Lung (tissue), 12 donors: ENCODE data around the gene TNC. TPM values are rescaled to one million over a fixed set of nuclear protein-coding genes. Genes with fewer than 3 reads are reported as not detected.
A peak's percentile ranks its signal among the peaks of the same experiment; 100 is the strongest.

ENCODE experiments used
- ATAC-seq: fragments of 200-7000 bp; cut with Tn5 transposase; one replicate; pipeline ENCODE4 v1.9.1; 2020; ENCODE audit warnings: moderate number of reproducible peaks; ENCODE audit not compliant: insufficient read depth, low FRiP score
- DNase-seq, 3 donors: peaks; one replicate each; pipeline ENCODE4 v3.0.0-alpha.2; 2013 to 2017
- H3K27ac ChIP-seq, 2 donors: one replicate each; pipeline ENCODE4 v1.5.1; 2013; ENCODE audit warnings: mild to moderate bottlenecking in 2 of 2, moderate library complexity in 2 of 2, control low read depth in 1 of 2, inconsistent platforms in 1 of 2, low read depth in 1 of 2, low read length in 1 of 2
- H3K27me3 ChIP-seq, 3 donors: one replicate each; pipeline ENCODE4 v1.5.1; 2013; ENCODE audit warnings: low read length in 2 of 3; ENCODE audit not compliant: control insufficient read depth in 3 of 3, insufficient read depth in 3 of 3
- H3K36me3 ChIP-seq, 4 donors: one replicate each; pipeline ENCODE4 v1.5.1; 2013; ENCODE audit warnings: low read length in 4 of 4, mild to moderate bottlenecking in 1 of 4, moderate library complexity in 1 of 4; ENCODE audit not compliant: control insufficient read depth in 4 of 4, insufficient read depth in 4 of 4
- H3K4me1 ChIP-seq, 5 donors: one replicate each; pipeline ENCODE4 v1.5.1; 2013; ENCODE audit warnings: low read length in 5 of 5, mild to moderate bottlenecking in 2 of 5, moderate library complexity in 1 of 5; ENCODE audit not compliant: control insufficient read depth in 5 of 5, insufficient read depth in 5 of 5
- H3K4me3 ChIP-seq: one replicate; pipeline ENCODE4 v1.5.1; 2013; ENCODE audit warnings: mild to moderate bottlenecking, control low read depth, moderate library complexity
- H3K9ac ChIP-seq, 2 donors: one replicate each; pipeline ENCODE4 v1.5.1; 2013; ENCODE audit warnings: low read length in 2 of 2, control low read depth in 1 of 2; ENCODE audit not compliant: insufficient read depth in 1 of 2
- H3K9me3 ChIP-seq, 4 donors: one replicate each; pipeline ENCODE4 v1.5.1; 2013; ENCODE audit warnings: low read length in 3 of 4, mild to moderate bottlenecking in 1 of 4, moderate library complexity in 1 of 4; ENCODE audit not compliant: control insufficient read depth in 4 of 4, insufficient read depth in 3 of 4
- WGBS, 2 donors: extraction: QIAGEN DNeasy Blood & Tissue Kit; methylation state at CpG; one replicate each; pipeline ENCODE4 v1.1.7; 2013; 5-methylcytosine and 5-hydroxymethylcytosine counted together
- polyA plus RNA-seq, 2 donors: library from polyadenylated mRNA; stranded (reverse); fragments of 200-250 nt; gene quantifications; one replicate each; pipeline ENCODE4 v1.2.1, GENCODE V29; 2013
- total RNA-seq, 2 donors: library from RNA; depleted of rRNA in 1 of 2; stranded (reverse); fragments of >200 nt in 1 of 2; gene quantifications; one replicate each; pipeline ENCODE4 v1.2.1, GENCODE V29; 2014 to 2021
- TF ChIP-seq, protein P1 (sequence below): IDR thresholded peaks from 2 replicates; pipeline ENCODE4 v1.5.1; 2012; ENCODE audit warnings: mild to moderate bottlenecking; ENCODE audit errors: control extremely low read depth, extremely low read depth
- donor health status: control.
- donor health status: control.
- donor health status: Bipolar disorder and iron deficiency.
- donor health status: healthy.
- donor health status: DM: yes; HTN: yes; CAD: no.

The TNC gene
- total and polyA plus RNA-seq, 4 donors, result 3.9 to 242 (median 80.5) TPM

DNA sequence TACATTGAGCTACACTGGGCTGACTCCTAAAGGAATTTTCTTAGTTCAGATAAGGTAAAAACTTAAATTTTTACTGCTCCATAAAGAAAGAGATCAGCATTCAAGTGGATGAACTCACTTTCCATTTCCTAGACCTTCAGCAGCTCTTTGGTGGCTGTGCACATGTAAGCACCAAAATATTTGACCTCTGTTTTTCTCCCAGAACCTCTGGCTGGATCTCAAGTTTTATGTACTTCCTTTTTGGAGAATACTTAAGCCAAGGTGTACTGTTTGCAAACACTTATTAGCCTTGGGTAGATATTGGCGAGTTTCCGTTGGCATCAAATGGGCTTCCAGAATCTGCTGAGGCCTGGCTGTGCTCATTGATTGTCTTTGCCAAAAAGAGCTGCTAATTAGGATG, 10.3 kb downstream of the TNC start:
- 58 to 76% methylated on average over 2 of the region's 2 CpGs for WGBS, 2 donors
- peaks cover 0 to 10% (median 0%) of the 10 kb centered on the region in 5 donors for H3K4me1 ChIP-seq

DNA sequence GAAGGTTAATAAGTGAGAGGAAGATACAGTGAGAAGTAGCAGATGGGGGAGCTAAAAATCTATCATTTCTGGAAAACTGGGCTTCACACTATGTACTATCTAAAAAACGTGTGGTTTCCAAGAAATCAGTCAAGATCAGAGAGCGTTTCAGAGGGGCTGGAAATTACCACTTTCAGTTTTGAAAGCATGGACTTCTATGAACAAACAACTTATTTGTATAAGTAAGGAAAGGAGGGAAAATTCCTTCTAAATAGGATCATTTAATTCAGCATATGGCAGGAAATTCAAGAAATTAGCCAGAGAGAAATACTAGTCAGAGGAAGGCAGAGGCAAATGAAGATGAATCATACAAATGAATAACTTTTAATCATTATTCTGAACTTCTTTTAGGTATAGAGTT, 11.3 kb downstream of the TNC start:
- peaks cover 0 to 4% (median 0%) of the 10 kb centered on the region in 4 donors for H3K9me3 ChIP-seq
- no peak overlapping the region for H3K9ac ChIP-seq
- DNase-seq (peak in 2 of 3 donors; percentile 29 to 57), ATAC-seq (no peak)
- TF ChIP-seq, protein P1, sequence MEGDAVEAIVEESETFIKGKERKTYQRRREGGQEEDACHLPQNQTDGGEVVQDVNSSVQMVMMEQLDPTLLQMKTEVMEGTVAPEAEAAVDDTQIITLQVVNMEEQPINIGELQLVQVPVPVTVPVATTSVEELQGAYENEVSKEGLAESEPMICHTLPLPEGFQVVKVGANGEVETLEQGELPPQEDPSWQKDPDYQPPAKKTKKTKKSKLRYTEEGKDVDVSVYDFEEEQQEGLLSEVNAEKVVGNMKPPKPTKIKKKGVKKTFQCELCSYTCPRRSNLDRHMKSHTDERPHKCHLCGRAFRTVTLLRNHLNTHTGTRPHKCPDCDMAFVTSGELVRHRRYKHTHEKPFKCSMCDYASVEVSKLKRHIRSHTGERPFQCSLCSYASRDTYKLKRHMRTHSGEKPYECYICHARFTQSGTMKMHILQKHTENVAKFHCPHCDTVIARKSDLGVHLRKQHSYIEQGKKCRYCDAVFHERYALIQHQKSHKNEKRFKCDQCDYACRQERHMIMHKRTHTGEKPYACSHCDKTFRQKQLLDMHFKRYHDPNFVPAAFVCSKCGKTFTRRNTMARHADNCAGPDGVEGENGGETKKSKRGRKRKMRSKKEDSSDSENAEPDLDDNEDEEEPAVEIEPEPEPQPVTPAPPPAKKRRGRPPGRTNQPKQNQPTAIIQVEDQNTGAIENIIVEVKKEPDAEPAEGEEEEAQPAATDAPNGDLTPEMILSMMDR, result no peak
- H3K27me3 ChIP-seq, result no peaks in the 10 kb centered on the region
- no peaks in the 10 kb centered on the region for H3K36me3 ChIP-seq
- H3K27ac ChIP-seq, result no peak overlapping the region
- H3K4me3 ChIP-seq, result no peak overlapping the region
- 33 to 37% methylated on average over 2 of the region's 2 CpGs for WGBS, 2 donors
- peaks cover 0 to 10% (median 0%) of the 10 kb centered on the region in 5 donors for H3K4me1 ChIP-seq

More for the DNA sequence above, 10.3 kb downstream of the TNC start:
- peak; percentile 2 for ATAC-seq
- H3K9ac ChIP-seq, result no peak overlapping the region
- no peak overlapping the region for H3K4me3 ChIP-seq
- TF ChIP-seq, protein P1, result no peak
- no peak for DNase-seq
- no peaks in the 10 kb centered on the region for H3K36me3 ChIP-seq
- H3K27ac ChIP-seq, result no peak overlapping the region
- H3K27me3 ChIP-seq, result no peaks in the 10 kb centered on the region
- peaks cover 0 to 4% (median 0%) of the 10 kb centered on the region in 4 donors for H3K9me3 ChIP-seq

DNA sequence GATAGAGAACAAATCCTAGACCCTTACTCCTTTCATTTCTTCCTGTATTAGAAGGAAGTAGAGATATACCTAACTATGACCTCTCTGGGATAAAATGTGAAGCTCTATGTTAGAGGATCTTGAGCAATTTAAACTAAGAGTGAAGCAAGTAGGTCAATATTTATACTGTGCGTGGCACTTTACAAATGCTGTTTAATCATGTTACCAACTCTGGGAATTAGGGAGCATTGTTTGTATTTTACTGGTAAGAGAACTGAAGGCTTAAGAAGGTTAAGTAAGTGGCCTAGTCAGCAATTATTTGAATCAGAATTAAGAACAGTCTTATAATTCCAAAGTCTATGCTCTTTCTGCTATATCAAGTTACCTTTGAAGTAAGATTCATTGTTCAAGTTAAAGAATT, 12.0 kb downstream of the TNC start:
- Histone ChIP-seq H3K4me3 (no peak overlapping the region), H3K9me3 (peaks cover 0 to 4% (median 0%) of the 10 kb centered on the region in 4 donors), H3K36me3 (no peaks in the 10 kb centered on the region), H3K27me3 (no peaks in the 10 kb centered on the region), H3K9ac (no peak overlapping the region), H3K4me1 (peaks cover 0 to 10% (median 0%) of the 10 kb centered on the region in 5 donors), H3K27ac (no peak overlapping the region)
- WGBS, 2 donors, result 64 to 68% methylated on average over 1 of the region's 1 CpG
- TF ChIP-seq, protein P1, result no peak
- DNase-seq (peak in 2 of 3 donors; percentile 32 to 63), ATAC-seq (peak; percentile 56)

- Histone ChIP-seq H3K9ac (no peak overlapping the region), H3K4me3 (no peak overlapping the region), H3K4me1 (peaks cover 0 to 14% (median 3%) of the 10 kb centered on the region in 5 donors), H3K9me3 (peaks cover 0 to 4% (median 0%) of the 10 kb centered on the region in 4 donors), H3K27me3 (no peaks in the 10 kb centered on the region), H3K27ac (no peak overlapping the region), H3K36me3 (no peaks in the 10 kb centered on the region)
- 56 to 80% methylated on average over 4 of the region's 4 CpGs for WGBS, 2 donors
- TF ChIP-seq, protein P1, result no peak
- ATAC-seq, result no peak
- DNase-seq, result no peak
Measured at GRCh38 chr9:115104908-115105307, 13.0 kb downstream of the TNC start.
